GM12875 (cell line): Measurements from ENCODE around the gene DCP1B.

ENCODE experiments used
- H3K4me3 ChIP-seq: one replicate; pipeline ENCODE4 v1.5.1; 2011; ENCODE audit warnings: low read depth, low read length, control low read depth
- TF ChIP-seq, protein P1 (sequence below): IDR thresholded peaks from 2 replicates; pipeline ENCODE4 v1.5.1; 2011; ENCODE audit warnings: low read depth, mild to moderate bottlenecking, control low read depth, inconsistent platforms, low read length, moderate library complexity, borderline replicate concordance; ENCODE audit not compliant: insufficient read depth

Gene DCP1B

DNA sequence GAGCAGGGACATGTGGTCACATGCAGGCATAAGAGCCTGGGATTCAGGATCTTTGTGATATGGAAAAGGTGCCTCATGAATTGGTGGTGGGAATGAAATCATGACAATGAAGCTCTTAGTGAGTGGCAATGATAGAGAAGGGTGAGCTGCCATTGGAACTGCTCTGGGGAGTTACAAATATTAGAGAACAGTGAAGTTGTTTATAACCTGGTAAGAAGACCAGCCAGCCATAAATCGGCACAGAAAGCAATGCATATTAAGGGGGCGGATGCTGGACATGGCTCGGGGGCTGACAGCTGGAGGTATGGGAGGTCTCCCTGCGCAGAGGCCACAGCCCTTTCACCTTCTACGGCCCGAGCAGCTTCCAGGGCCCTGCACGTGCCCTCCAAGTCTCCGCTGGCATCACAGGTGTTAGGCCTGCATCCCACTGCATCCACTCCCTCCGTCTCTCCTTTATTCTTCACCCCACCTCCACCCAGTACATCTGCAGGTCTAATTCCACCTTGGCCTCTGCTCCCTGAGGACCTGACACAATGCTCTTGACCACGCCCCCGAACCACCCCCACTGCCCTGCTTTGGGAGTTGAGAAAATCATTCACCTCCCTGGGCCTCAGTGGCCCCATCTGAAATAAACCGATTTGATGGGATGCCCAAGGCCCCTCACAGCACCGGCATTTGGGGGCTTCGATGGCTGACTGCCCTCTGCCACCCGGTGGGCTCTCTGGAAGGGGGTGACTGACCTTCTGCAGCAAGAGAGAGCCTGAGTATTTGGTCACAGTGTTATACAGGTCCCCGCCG is 89.9 kb downstream of the DCP1B start:
- TF ChIP-seq, protein P1, sequence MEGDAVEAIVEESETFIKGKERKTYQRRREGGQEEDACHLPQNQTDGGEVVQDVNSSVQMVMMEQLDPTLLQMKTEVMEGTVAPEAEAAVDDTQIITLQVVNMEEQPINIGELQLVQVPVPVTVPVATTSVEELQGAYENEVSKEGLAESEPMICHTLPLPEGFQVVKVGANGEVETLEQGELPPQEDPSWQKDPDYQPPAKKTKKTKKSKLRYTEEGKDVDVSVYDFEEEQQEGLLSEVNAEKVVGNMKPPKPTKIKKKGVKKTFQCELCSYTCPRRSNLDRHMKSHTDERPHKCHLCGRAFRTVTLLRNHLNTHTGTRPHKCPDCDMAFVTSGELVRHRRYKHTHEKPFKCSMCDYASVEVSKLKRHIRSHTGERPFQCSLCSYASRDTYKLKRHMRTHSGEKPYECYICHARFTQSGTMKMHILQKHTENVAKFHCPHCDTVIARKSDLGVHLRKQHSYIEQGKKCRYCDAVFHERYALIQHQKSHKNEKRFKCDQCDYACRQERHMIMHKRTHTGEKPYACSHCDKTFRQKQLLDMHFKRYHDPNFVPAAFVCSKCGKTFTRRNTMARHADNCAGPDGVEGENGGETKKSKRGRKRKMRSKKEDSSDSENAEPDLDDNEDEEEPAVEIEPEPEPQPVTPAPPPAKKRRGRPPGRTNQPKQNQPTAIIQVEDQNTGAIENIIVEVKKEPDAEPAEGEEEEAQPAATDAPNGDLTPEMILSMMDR: no peak
- no peak overlapping the region for H3K4me3 ChIP-seq

DNA sequence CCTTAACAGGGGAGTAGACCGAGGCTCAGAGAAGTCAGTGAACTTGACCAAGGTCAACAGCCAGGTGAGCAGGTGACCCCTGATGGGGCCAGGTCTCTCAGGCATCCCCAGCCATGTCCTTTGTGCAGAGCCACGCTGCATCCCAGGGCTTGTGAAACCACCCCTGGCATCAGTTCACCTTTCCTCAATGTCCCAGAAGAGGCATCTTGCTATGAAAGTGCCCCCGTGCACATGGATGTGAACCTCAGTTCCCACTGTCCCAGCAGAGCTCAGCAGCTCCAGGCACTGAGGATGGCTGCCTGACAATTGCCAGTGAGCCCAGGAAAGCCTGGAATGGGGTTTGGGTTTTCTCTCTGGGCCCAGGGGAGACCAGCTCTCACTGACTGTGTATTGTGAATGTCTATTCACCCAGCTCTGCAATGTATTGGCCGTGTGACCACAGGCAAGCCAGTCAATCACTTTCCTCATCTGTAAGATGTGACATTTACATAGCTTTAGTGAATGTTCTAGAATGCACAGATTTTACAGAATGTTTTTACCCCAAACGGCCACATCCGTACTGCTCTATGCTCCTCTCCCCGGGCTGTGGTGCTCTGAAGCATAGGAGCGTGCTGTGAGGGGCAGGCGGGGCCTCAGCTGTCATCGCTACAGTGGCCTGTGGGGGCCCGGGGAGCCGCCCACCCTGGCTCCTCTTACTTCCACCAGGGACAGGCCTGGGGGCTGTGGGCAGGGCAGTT is 90.7 kb downstream of the DCP1B start:
- H3K4me3 ChIP-seq: no peak overlapping the region
- TF ChIP-seq, protein P1: no peak

DNA sequence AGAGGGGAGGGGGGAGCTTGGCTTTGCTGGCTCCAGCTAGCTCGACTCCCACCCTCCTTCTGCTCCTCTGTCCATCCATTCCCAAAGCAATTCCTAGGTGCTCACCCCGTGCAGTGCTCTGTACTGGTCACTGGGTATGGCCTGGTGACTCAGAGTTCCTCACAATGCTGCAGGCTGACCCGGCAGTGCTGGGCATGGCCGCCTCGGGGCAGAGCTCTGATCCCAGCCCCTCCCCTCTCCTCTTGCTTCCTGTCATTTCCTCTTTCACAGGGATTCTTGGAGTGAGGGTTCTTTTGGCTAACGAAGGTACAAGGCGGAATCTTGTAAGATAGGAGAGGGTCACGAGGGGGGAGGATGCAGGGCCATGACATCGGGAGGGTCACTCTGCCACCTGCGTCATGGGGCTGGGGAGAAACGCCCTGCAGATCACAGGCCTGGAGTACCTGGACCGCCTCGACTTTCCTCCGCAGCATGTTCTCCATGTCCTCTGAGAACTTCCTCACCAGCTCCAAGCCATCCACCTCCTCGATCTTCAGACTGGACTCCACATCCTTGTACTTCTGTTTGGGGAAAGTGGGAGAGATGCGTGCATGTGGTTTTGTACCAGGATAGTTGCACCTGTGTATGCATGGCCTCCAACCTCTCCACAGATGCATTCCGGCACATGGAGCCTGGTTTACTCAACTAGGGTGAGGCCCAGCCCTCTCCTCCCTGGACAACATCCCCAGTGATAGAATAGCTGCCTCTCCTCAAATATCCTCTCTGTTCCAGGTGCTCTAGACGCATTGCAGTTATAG is 91.5 kb downstream of the DCP1B start:
- TF ChIP-seq, protein P1: no peak
- H3K4me3 ChIP-seq: no peak overlapping the region

DNA sequence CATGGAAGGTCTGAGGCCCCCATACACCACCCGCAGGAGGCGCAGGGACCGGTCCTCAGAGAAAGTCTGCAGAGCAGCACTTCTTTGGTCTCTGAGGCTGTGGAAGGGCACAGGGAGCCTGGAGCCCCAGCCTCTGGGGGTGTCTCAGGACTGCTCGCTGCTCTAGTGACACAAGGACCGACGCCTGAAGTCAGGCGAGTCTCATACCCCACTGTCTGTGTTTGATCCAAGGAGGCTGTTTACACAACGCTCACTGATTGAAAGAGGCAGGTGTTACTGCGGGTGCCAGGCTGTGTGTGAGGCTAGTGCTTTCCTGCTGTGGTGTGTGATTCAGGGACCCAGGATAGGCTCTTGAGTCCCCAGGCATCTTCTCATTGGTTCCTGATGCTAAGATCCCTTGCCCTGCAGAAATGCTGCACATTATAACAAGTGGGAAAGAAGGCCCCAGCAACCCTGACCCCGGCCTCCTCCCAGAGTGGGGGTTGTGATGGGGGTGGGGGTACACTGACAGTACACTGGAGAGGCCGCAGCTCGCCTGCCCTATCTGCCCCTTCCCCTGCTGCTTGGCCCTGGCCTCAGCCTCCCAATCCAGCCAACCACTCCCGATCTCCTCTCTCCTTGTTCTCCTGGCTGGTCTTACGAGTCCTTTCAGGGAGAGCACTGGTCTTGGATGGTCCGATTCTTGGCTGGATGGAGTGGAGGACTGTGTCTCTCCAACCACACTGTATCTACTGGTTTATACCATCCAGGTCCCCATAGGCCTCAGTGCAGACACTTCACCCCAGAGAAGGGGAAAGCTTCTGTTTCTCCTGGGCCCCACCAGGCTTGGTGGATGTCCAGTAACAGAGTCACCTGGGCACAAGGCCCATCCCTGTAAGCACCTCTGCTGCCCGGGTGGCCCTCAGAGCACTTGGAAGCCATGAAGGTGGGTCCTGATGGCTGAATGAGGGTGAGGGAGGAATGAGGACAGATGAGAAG is 92.4 kb downstream of the DCP1B start:
- TF ChIP-seq, protein P1: no peak
- H3K4me3 ChIP-seq: no peak overlapping the region

DNA sequence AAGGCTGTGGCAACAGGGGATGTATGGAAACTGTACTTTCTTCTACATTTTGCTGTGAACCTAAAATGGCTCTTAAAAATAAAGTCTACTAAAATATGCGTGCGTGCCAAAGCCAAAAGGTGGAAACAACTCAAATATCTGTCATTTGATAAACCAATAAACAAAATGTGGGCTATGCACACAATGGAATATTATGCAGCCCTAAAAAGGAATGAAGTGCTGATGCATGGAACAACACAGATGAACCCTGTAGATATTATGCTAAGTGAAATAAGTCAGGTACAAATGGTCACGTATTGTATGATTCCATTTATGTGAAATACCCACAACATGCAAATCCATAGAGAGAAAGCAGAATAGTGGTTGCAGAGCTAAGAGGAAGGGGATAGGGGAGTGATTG is 93.8 kb downstream of the DCP1B start:
- no peak overlapping the region for H3K4me3 ChIP-seq
- TF ChIP-seq, protein P1: no peak

DNA sequence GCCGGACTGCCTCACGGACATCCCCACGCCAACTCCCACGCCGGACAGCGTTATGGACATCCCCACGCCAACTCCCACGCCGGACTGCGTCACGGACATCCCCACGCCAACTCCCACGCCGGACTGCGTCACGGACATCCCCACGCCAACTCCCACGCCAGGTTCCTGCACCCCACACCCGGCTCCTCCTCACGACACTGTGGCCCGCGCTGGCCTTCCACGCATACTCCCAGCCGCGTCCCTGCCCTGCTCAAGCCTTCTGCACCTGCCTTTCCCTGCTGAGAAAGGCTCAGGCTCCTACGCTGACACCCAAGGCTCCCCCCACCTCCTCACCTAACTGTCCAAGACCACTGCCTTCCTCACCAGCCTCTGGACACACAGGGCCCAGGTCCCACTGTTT is 95.5 kb downstream of the DCP1B start:
- TF ChIP-seq, protein P1: no peak

More for the DNA sequence above, 95.5 kb downstream of the DCP1B start:
- H3K4me3 ChIP-seq: no peak overlapping the region
